Measurements from ENCODE around the gene ETV6. TPM values are rescaled to one million over a fixed set of nuclear protein-coding genes. Genes with fewer than 3 reads are reported as not detected.

The ETV6 gene
- total RNA-seq, 1 experiment from 2014 or later, result 14.1 TPM

DNA sequence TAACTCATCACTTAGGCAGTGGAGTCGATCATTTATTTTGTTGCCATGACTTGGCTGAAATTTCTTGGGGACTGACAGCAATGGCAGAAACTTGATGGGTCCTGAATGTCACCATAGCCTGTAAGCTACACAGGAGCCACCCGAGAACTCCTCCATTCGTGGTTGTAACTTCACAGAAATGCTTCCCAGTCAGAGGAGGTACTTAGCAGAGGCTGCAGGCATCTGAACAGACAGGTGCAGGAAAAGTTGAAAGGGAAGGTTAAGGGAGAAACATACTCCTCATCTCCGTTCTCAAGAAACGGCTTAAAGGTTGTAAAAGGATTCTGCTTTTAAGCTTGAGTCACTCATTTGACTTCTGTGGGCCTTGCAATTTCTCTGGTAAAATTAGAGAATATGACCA lies 47.7 kb downstream of the ETV6 start:
- POLR2A ChIA-PET, result no interaction called here
- no peaks in the 10 kb centered on the region for H3K9me2 ChIP-seq (ENCODE audit: insufficient read depth)
- no peaks in the 10 kb centered on the region for H3K4me1 ChIP-seq (ENCODE audit: control insufficient read depth in 1 of 2, insufficient read depth in 2 of 2, low read length in 2 of 2)

DNA sequence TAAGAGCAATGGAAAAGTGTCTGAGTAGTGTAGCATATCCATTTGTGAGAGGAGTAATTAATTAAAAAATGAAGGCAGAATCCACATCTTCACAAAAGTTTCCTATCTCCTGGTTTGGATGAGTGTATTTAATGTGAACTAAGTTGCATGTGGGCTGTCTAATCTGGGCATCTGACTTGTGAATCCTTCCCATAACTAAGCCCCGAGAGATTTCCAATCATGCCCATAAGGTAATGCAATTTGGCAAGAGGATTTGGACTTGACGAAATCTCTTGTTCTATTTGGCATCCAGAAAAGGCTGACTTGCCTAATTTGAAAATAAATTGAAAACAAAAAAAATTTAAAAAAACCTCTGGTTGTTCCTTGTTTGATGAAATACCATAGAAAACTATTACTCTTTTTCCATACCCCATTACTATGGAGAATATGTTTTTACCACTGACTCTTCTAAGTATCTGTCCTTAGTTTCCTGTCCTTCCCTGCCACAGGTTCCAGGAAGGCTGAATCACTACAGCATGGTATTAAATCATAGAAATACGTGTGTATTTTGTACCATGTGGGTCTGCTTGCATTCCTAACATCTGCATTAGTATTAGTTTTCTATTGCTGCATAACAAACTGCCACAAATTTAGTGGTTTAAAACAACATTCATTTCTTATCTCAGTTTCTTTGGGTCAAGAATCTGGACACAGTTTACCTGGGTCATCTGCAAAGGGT lies 48.4 kb downstream of the ETV6 start:
- RAD21 ChIA-PET (ENCODE audit: low non-redundant PET in 1 of 2, low total read pairs in 2 of 2, uncharacterized antibody in 2 of 2, unreplicated experiment in 2 of 2), result no interaction called here
- Histone ChIP-seq H3K4me2 (ENCODE audit: low read length) (no peak overlapping the region), H3K79me2 (ENCODE audit: insufficient read depth, low read length) (no peaks in the 10 kb centered on the region), H3K4me1 (ENCODE audit: control insufficient read depth in 1 of 2, insufficient read depth in 2 of 2, low read length in 2 of 2) (no peaks in the 10 kb centered on the region), H3K9me2 (ENCODE audit: insufficient read depth) (no peaks in the 10 kb centered on the region), H2AFZ (ENCODE audit: low read depth, low read length, poor library complexity, severe bottlenecking) (no peak overlapping the region), H3K4me3 (replicated peaks in 1 of 2; ENCODE audit: low read depth in 1 of 2, low read length in 2 of 2) (no peak overlapping the region), H3K27me3 (ENCODE audit: insufficient read depth, low read length) (no peaks in the 10 kb centered on the region), H3K9me3 (ENCODE audit: control insufficient read depth in 1 of 2, insufficient read depth in 1 of 2, low read depth in 1 of 2, low read length in 2 of 2) (no peaks in the 10 kb centered on the region), H3K9ac (ENCODE audit: low read length) (no peak overlapping the region), H4K20me1 (ENCODE audit: insufficient read depth) (no peaks in the 10 kb centered on the region), H3K36me3 (ENCODE audit: control insufficient read depth in 1 of 2, insufficient read depth in 2 of 2, low read length in 2 of 2) (no peaks in the 10 kb centered on the region), H3K27ac (ENCODE audit: low read depth, low read length) (no peak overlapping the region)
- CTCF ChIA-PET, result no interaction called here
- no TSS peak for BruUV-seq (replicated peaks)
- DNase-seq (ENCODE audit: low read depth, low spot score) (no peak), ATAC-seq (no peak)
- intact Hi-C loops (cut with micrococcal nuclease), result no loop called here
- POLR2A ChIA-PET, result no interaction called here
- no peak for TF ChIP-seq POLR2A (IDR thresholded peaks at IDR 0.05; ENCODE audit: borderline replicate concordance, extremely low read depth, insufficient read depth, insufficient read length)
- TF ChIP-seq, protein P1, sequence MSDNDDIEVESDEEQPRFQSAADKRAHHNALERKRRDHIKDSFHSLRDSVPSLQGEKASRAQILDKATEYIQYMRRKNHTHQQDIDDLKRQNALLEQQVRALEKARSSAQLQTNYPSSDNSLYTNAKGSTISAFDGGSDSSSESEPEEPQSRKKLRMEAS (IDR thresholded peaks at IDR 0.05), result no peak
- TF ChIP-seq SIN3A (IDR thresholded peaks at IDR 0.05; ENCODE audit: low read depth), result no peak
- TF ChIP-seq EZH2 (IDR thresholded peaks at IDR 0.05), result no peak
- TF ChIP-seq POLR2AphosphoS5 (IDR thresholded peaks at IDR 0.05; ENCODE audit: low read depth, low read length), result no peak
- TF ChIP-seq CBX3 (IDR thresholded peaks at IDR 0.05; ENCODE audit: low read depth), result no peak
- TF ChIP-seq, protein P2, sequence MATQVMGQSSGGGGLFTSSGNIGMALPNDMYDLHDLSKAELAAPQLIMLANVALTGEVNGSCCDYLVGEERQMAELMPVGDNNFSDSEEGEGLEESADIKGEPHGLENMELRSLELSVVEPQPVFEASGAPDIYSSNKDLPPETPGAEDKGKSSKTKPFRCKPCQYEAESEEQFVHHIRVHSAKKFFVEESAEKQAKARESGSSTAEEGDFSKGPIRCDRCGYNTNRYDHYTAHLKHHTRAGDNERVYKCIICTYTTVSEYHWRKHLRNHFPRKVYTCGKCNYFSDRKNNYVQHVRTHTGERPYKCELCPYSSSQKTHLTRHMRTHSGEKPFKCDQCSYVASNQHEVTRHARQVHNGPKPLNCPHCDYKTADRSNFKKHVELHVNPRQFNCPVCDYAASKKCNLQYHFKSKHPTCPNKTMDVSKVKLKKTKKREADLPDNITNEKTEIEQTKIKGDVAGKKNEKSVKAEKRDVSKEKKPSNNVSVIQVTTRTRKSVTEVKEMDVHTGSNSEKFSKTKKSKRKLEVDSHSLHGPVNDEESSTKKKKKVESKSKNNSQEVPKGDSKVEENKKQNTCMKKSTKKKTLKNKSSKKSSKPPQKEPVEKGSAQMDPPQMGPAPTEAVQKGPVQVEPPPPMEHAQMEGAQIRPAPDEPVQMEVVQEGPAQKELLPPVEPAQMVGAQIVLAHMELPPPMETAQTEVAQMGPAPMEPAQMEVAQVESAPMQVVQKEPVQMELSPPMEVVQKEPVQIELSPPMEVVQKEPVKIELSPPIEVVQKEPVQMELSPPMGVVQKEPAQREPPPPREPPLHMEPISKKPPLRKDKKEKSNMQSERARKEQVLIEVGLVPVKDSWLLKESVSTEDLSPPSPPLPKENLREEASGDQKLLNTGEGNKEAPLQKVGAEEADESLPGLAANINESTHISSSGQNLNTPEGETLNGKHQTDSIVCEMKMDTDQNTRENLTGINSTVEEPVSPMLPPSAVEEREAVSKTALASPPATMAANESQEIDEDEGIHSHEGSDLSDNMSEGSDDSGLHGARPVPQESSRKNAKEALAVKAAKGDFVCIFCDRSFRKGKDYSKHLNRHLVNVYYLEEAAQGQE (IDR thresholded peaks at IDR 0.05; ENCODE audit: low read depth), result no peak
- TF ChIP-seq, protein P3, sequence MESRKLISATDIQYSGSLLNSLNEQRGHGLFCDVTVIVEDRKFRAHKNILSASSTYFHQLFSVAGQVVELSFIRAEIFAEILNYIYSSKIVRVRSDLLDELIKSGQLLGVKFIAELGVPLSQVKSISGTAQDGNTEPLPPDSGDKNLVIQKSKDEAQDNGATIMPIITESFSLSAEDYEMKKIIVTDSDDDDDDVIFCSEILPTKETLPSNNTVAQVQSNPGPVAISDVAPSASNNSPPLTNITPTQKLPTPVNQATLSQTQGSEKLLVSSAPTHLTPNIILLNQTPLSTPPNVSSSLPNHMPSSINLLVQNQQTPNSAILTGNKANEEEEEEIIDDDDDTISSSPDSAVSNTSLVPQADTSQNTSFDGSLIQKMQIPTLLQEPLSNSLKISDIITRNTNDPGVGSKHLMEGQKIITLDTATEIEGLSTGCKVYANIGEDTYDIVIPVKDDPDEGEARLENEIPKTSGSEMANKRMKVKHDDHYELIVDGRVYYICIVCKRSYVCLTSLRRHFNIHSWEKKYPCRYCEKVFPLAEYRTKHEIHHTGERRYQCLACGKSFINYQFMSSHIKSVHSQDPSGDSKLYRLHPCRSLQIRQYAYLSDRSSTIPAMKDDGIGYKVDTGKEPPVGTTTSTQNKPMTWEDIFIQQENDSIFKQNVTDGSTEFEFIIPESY (IDR thresholded peaks at IDR 0.05; ENCODE audit: extremely low read depth, insufficient replicate concordance, low read length), result no peak
- no peak for TF ChIP-seq FOSL1 (IDR thresholded peaks at IDR 0.05; ENCODE audit: low read depth)
- TF ChIP-seq SRF (IDR thresholded peaks at IDR 0.05; ENCODE audit: low read depth), result no peak
- TF ChIP-seq ZFX (IDR thresholded peaks at IDR 0.05), result no peak
- no peak for TF ChIP-seq RAD21 (IDR thresholded peaks at IDR 0.05; ENCODE audit: low read depth)
- TF ChIP-seq CEBPB (IDR thresholded peaks at IDR 0.05; ENCODE audit: low read depth), result no peak
- no peak for TF ChIP-seq YY1 (IDR thresholded peaks at IDR 0.05; ENCODE audit: extremely low read depth, insufficient replicate concordance, low read depth, low read length)
- TF ChIP-seq ELF1 (IDR thresholded peaks at IDR 0.05; ENCODE audit: borderline replicate concordance, low read depth), result no peak
- no peak for TF ChIP-seq JUND (IDR thresholded peaks at IDR 0.05)

More for the DNA sequence above, 47.7 kb downstream of the ETV6 start:
- intact Hi-C loops (cut with micrococcal nuclease), result no loop called here
- H3K4me3 ChIP-seq (replicated peaks in 1 of 2; ENCODE audit: low read depth in 1 of 2, low read length in 2 of 2), result no peak overlapping the region
- no peak overlapping the region for H3K27ac ChIP-seq (ENCODE audit: low read depth, low read length)
- no TSS peak for BruUV-seq (replicated peaks)
- no peaks in the 10 kb centered on the region for H3K27me3 ChIP-seq (ENCODE audit: insufficient read depth, low read length)
- CTCF ChIA-PET, result no interaction called here
- H3K4me2 ChIP-seq (ENCODE audit: low read length), result no peak overlapping the region
- H4K20me1 ChIP-seq (ENCODE audit: insufficient read depth), result no peaks in the 10 kb centered on the region
- RAD21 ChIA-PET (ENCODE audit: low non-redundant PET in 1 of 2, low total read pairs in 2 of 2, uncharacterized antibody in 2 of 2, unreplicated experiment in 2 of 2), result no interaction called here
- TF ChIP-seq CEBPB (IDR thresholded peaks at IDR 0.05; ENCODE audit: low read depth) (no peak), SIN3A (IDR thresholded peaks at IDR 0.05; ENCODE audit: low read depth) (no peak), EGR1 (IDR thresholded peaks at IDR 0.05; ENCODE audit: low read depth) (no peak)
- DNase-seq (ENCODE audit: low read depth, low spot score) (no peak), ATAC-seq (no peak)
- H3K9me3 ChIP-seq (ENCODE audit: control insufficient read depth in 1 of 2, insufficient read depth in 1 of 2, low read depth in 1 of 2, low read length in 2 of 2), result no peaks in the 10 kb centered on the region
- no peak overlapping the region for H2AFZ ChIP-seq (ENCODE audit: low read depth, low read length, poor library complexity, severe bottlenecking)
- no peaks in the 10 kb centered on the region for H3K79me2 ChIP-seq (ENCODE audit: insufficient read depth, low read length)
- H3K36me3 ChIP-seq (ENCODE audit: control insufficient read depth in 1 of 2, insufficient read depth in 2 of 2, low read length in 2 of 2), result no peaks in the 10 kb centered on the region
- no peak overlapping the region for H3K9ac ChIP-seq (ENCODE audit: low read length)
